ENCODE data around the gene KRT37. TPM values are rescaled to one million over a fixed set of nuclear protein-coding genes. Genes with fewer than 3 reads are reported as not detected.
"Not testable (repeated sequence)": the region's sequence is repeated elsewhere in the genome, so short reads cannot be mapped to it uniquely, and the experiment has no call there.

Gene KRT37
- total RNA-seq, 1 donor from 2014 or later: not detected

- no peak for DNase-seq (ENCODE audit: extremely low spot score in 2 of 2)
- intact Hi-C loops (cut with DNase I): no loop called here
- Histone ChIP-seq H3K4me3 (no peak overlapping the region), H3K27me3 (no peaks in the 10 kb centered on the region), H3K36me3 (no peaks in the 10 kb centered on the region), H3K9me3 (no peaks in the 10 kb centered on the region), H3K27ac (no peak overlapping the region), H3K4me1 (peaks cover 26% of the 10 kb centered on the region)
- TF ChIP-seq POLR2AphosphoS5 (IDR thresholded peaks at IDR 0.05; ENCODE audit: insufficient read depth in 1 of 2, low read depth in 1 of 2) (no peak), CTCF (IDR thresholded peaks at IDR 0.05) (no peak), POLR2A (IDR thresholded peaks at IDR 0.05) (no peak)
These were observed 28.0 kb downstream of the KRT37 start for GRCh38 chr17:41396340-41396739.

GRCh38 chr17:41395611-41396010 is 28.8 kb downstream of the KRT37 start:
- H3K36me3 ChIP-seq: no peaks in the 10 kb centered on the region
- H3K27ac ChIP-seq: no peak overlapping the region
- intact Hi-C loops (cut with DNase I): no loop called here
- H3K4me3 ChIP-seq: no peak overlapping the region
- peaks cover 26% of the 10 kb centered on the region for H3K4me1 ChIP-seq
- DNase-seq (ENCODE audit: extremely low spot score in 2 of 2): no peak
- H3K9me3 ChIP-seq: no peaks in the 10 kb centered on the region
- no peak for TF ChIP-seq POLR2AphosphoS5 (IDR thresholded peaks at IDR 0.05; ENCODE audit: insufficient read depth in 1 of 2, low read depth in 1 of 2)
- TF ChIP-seq CTCF (IDR thresholded peaks at IDR 0.05): no peak
- no peak for TF ChIP-seq POLR2A (IDR thresholded peaks at IDR 0.05)
- H3K27me3 ChIP-seq: no peaks in the 10 kb centered on the region

- H3K4me1 ChIP-seq: peaks cover 26% of the 10 kb centered on the region
- DNase-seq (ENCODE audit: extremely low spot score in 2 of 2); H3K27ac ChIP-seq; H3K9me3 ChIP-seq; H3K36me3 ChIP-seq; H3K27me3 ChIP-seq; H3K4me3 ChIP-seq; intact Hi-C loops (cut with DNase I): not testable (repeated sequence)
These were observed 29.3 kb downstream of the KRT37 start for GRCh38 chr17:41395044-41395443.

GRCh38 chr17:41394254-41394996 is 30.0 kb downstream of the KRT37 start:
- no peak for TF ChIP-seq CTCF (IDR thresholded peaks at IDR 0.05)
- TF ChIP-seq POLR2AphosphoS5 (IDR thresholded peaks at IDR 0.05; ENCODE audit: insufficient read depth in 1 of 2, low read depth in 1 of 2): peak; percentile 6 to 19
- no peak for TF ChIP-seq POLR2A (IDR thresholded peaks at IDR 0.05)
- Histone ChIP-seq H3K36me3 (no peaks in the 10 kb centered on the region), H3K27me3 (no peaks in the 10 kb centered on the region), H3K27ac (peak overlapping the region; percentile 51), H3K4me1 (peaks cover 22% of the 10 kb centered on the region), H3K9me3 (no peaks in the 10 kb centered on the region), H3K4me3 (no peak overlapping the region)
- no peak for DNase-seq (ENCODE audit: extremely low spot score in 2 of 2)
- intact Hi-C loops (cut with DNase I): no loop called here

GRCh38 chr17:41393826-41394225 is 30.6 kb downstream of the KRT37 start:
- no peak for DNase-seq (ENCODE audit: extremely low spot score in 2 of 2)
- intact Hi-C loops (cut with DNase I): no loop called here
- TF ChIP-seq POLR2AphosphoS5 (IDR thresholded peaks at IDR 0.05; ENCODE audit: insufficient read depth in 1 of 2, low read depth in 1 of 2) (no peak), POLR2A (IDR thresholded peaks at IDR 0.05) (no peak), CTCF (IDR thresholded peaks at IDR 0.05) (no peak)
- Histone ChIP-seq H3K4me1 (peaks cover 22% of the 10 kb centered on the region), H3K27ac (peak overlapping the region; percentile 51), H3K9me3 (no peaks in the 10 kb centered on the region), H3K4me3 (no peak overlapping the region), H3K27me3 (no peaks in the 10 kb centered on the region), H3K36me3 (no peaks in the 10 kb centered on the region)
